HCT116 (cell line): ENCODE results near the gene SMYD3.

Experiments
- ATF3 ChIP-seq: IDR thresholded peaks from 2 replicates; pipeline ENCODE4 v1.6.1; 2012
- CTCF ChIP-seq, 3 experiments: fragments of 200-600 bp in 1 of 3; sonication (generic) in 1 of 3; IDR thresholded peaks in 2 of 3; conservative IDR thresholded peaks in 1 of 3; 2 replicates each; pipeline ENCODE4 v1.5.1; 2012 to 2017; ENCODE audit warnings: low read depth in 2 of 3, low read length in 2 of 3, antibody characterized with exemption in 1 of 3, borderline replicate concordance in 1 of 3, control low read depth in 1 of 3, mild to moderate bottlenecking in 1 of 3, mixed read lengths in 1 of 3, mixed run types in 1 of 3, moderate library complexity in 1 of 3; ENCODE audit not compliant: insufficient read depth in 1 of 3
- POLR2A ChIP-seq: IDR thresholded peaks from 2 replicates; pipeline ENCODE4 v1.7.0; 2011; ENCODE audit warnings: borderline replicate concordance; ENCODE audit not compliant: insufficient read depth, insufficient read length; ENCODE audit errors: extremely low read depth
- SP1 ChIP-seq: IDR thresholded peaks from 2 replicates; pipeline ENCODE4 v1.6.1; 2012; ENCODE audit warnings: low read depth
- YY1 ChIP-seq: IDR thresholded peaks from 2 replicates; pipeline ENCODE4 v1.6.1; 2011; ENCODE audit warnings: low read length, low read depth, moderate library complexity, mild to moderate bottlenecking; ENCODE audit not compliant: insufficient replicate concordance; ENCODE audit errors: extremely low read depth
- ZFX ChIP-seq: fragments of 450-650 bp; IDR thresholded peaks from 2 replicates; pipeline ENCODE4 v1.6.1; 2017
- TF ChIP-seq, protein P1 (sequence below): IDR thresholded peaks from 2 replicates; pipeline ENCODE4 v1.6.1; 2012; ENCODE audit warnings: low read depth

- TF ChIP-seq POLR2A (no peak), SP1 (no peak), YY1 (no peak), CTCF (IDR thresholded peaks at IDR 0.05 in 2 of 3, conservative IDR thresholded peaks at IDR 0.05 in 1 of 3; ENCODE audit: borderline replicate concordance in 1 of 3, insufficient read depth in 1 of 3, low read depth in 2 of 3, low read length in 2 of 3) (no peak), ATF3 (no peak), ZFX (no peak)
- TF ChIP-seq, protein P1, sequence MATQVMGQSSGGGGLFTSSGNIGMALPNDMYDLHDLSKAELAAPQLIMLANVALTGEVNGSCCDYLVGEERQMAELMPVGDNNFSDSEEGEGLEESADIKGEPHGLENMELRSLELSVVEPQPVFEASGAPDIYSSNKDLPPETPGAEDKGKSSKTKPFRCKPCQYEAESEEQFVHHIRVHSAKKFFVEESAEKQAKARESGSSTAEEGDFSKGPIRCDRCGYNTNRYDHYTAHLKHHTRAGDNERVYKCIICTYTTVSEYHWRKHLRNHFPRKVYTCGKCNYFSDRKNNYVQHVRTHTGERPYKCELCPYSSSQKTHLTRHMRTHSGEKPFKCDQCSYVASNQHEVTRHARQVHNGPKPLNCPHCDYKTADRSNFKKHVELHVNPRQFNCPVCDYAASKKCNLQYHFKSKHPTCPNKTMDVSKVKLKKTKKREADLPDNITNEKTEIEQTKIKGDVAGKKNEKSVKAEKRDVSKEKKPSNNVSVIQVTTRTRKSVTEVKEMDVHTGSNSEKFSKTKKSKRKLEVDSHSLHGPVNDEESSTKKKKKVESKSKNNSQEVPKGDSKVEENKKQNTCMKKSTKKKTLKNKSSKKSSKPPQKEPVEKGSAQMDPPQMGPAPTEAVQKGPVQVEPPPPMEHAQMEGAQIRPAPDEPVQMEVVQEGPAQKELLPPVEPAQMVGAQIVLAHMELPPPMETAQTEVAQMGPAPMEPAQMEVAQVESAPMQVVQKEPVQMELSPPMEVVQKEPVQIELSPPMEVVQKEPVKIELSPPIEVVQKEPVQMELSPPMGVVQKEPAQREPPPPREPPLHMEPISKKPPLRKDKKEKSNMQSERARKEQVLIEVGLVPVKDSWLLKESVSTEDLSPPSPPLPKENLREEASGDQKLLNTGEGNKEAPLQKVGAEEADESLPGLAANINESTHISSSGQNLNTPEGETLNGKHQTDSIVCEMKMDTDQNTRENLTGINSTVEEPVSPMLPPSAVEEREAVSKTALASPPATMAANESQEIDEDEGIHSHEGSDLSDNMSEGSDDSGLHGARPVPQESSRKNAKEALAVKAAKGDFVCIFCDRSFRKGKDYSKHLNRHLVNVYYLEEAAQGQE = no peak
These were observed 776.3 kb downstream of the SMYD3 start for GRCh38 chr1:245730801-245731200.
